ENCODE data around the gene GIPC2.

DNA sequence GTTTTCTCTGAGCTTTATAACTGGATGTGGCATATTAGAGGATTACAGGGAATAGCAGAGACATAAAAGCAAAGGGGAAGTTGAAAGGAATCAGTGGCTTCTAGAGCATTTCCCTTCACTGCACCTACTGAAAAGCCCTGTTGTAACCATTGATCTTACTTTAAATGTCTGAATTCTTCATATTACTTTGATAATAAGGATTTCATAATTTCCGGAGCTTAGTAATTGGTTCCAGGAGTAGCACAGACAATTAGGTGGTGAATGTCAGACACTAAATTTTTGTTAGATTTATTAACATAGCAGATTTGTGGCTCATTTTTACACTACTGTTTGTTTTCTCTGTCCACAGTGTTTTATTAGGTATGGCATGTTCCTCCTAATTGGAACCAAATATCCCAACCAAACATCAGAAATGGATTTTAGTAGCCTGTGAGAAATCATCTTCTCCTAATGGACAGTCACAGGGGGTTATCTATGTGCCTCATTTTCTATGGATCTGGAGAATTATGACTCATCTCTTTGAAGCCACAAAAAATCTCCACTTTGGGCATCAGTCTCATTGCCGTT, 100.5 kb downstream of the GIPC2 start:
- TF ChIP-seq, protein P1, sequence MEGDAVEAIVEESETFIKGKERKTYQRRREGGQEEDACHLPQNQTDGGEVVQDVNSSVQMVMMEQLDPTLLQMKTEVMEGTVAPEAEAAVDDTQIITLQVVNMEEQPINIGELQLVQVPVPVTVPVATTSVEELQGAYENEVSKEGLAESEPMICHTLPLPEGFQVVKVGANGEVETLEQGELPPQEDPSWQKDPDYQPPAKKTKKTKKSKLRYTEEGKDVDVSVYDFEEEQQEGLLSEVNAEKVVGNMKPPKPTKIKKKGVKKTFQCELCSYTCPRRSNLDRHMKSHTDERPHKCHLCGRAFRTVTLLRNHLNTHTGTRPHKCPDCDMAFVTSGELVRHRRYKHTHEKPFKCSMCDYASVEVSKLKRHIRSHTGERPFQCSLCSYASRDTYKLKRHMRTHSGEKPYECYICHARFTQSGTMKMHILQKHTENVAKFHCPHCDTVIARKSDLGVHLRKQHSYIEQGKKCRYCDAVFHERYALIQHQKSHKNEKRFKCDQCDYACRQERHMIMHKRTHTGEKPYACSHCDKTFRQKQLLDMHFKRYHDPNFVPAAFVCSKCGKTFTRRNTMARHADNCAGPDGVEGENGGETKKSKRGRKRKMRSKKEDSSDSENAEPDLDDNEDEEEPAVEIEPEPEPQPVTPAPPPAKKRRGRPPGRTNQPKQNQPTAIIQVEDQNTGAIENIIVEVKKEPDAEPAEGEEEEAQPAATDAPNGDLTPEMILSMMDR (conservative IDR thresholded peaks at IDR 0.05 in 1 of 2, IDR thresholded peaks at IDR 0.05 in 1 of 2; ENCODE audit: low read depth in 1 of 2, low read length in 2 of 2) = no peak
- no peak for TF ChIP-seq EZH2 (IDR thresholded peaks at IDR 0.05; ENCODE audit: low read length, missing control alignments)

Measured in fibroblast of lung (primary cell).